ENCODE results near the gene XXYLT1.
A peak's percentile ranks its signal among the peaks of the same experiment; 100 is the strongest.
"Not testable (repeated sequence)": the region's sequence is repeated elsewhere in the genome, so short reads cannot be mapped to it uniquely, and the experiment has no call there.

XXYLT1 gene

DNA sequence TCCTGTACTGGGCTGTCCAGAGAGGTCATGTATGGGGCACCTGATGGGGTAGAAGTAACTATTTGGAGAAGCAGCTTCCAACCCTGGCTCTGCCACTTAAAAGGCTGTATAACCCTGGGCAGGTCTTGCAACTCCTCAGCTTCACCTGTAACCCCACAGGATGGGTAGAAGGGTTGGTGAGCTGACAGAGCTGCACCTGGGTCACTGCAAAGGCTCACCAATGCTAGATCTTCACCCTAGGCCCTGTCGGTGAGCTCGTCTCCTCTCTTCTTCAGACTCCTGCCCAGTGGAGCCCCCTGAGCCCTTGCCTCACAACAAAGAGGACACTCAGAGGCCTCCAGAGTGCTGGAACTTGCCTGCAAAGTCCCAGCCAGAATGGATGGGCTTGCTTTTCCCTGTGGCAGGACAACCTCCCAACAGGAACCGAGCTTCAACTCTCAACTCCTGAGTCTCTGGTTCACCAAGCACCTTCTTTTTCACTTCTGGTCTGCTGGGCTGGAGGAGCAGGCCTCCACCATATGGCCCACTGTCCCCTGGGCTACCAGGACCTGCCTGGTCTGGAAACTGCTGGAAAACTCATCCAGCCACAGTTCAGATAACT is 45.9 kb downstream of the XXYLT1 start:
- peak; percentile 41 for DNase-seq

DNA sequence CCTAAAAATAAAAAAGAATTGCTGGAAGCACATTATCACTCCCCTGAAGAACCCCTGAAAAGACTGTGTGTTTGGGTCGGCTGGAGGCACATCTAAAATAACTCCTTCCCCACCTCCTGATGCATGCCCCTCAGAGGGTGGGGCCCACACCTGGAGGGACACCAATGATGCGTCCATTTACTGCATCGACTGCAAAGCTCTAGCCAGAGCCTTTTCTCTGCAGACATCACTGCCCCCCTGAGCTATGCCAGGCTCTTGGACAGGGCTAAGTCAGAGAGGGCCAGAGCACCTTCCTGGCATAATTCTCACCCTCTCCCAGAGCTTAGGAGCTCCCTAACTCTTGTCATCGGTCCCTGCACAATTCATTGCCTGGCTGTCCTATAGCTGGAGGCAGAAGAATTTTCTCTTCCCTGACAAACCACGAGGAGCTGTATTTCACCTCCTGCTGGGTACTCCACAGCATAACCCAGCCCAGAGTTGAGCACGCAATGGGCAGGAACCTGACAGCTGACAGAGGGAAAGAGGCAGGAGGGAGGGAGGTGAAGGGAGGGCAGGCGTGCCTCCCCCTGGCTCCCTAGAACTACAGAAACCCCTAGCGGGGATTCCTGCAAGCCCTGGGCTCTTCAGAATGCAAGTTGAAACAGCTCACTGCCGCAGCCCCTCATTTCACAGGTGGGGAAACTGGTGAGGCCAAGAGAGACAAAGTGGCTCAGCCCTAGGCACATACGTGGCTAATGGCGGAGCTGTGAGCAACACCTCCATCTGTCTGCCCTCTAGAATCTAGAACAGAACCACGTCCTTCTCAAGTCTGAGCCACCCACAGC is 46.6 kb downstream of the XXYLT1 start:
- DNase-seq, result peak; percentile 55

DNA sequence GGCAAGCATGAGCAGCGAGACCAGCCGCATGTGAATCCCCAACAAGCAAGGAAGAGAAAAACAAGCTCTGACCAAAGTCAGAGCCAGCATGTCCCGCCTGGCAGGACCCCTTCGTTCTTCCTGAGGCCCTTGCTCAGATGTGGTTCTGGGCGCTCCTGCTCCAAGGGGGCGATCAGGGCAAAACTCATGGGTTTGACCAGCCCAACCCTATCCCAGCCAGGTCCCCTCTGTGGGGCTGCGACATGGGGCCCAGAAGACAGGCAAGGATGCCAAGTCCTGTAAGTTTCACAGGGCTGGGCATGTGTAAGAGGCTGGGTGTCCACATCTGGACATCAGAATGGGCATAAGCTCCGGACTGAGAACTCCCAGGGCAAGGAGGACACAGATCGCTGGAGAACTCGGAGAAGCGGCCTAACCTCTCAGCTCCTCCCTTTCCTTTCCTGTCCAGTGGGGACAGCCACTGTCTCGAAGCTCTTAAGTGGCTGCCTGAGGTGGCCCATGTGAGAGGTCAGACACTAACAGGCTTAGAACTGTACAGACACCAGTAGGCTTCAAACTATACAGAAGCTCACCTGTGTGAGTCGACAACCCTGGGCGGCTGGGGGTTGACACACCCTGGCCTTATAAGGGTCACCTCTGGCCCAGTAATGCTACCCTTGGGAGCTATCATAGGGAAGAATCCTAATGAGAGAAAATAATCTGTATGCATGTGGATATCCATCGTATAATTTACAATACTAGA is 48.9 kb downstream of the XXYLT1 start:
- DNase-seq, result peak; percentile 62

DNA sequence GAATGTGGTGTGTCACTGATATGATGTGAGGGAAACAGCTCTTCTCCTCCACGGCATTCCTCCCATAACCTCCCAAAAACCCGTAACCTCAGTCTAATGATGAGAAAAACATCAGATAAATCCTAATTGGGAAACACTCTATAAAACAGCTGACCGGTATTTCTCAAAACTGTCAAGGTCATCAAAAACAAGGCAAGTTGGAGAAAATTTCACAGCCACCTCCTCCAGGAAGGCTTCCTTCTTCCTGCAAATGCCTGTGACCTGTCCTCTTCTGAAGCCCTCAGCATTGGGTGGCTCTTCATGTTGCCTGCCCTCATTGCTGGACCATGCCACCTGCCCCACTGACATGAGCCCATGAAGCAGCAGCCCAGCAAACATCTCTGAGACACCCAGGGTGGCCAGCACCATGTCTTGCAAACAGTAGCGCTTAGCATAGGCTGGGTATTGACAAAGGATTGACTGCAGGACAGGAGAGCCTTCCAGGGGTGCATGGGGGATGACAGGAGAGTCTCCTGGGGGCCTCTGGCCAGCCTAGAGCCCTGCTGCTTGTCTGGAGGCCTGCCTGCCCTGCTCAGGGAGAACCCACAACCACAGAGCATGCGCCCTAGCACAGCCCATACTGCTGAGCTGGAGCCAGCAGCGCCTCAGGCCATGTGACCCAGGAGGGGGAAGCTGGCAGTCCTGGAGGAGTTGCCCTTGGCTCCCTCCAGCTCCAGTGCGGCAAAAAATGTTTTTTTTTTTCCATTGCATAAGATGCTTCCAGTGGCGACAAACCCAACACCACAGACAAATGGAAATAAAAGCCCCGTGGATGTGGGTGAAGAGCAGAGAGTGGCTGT is 49.7 kb downstream of the XXYLT1 start:
- DNase-seq, result peak; percentile 22

DNA sequence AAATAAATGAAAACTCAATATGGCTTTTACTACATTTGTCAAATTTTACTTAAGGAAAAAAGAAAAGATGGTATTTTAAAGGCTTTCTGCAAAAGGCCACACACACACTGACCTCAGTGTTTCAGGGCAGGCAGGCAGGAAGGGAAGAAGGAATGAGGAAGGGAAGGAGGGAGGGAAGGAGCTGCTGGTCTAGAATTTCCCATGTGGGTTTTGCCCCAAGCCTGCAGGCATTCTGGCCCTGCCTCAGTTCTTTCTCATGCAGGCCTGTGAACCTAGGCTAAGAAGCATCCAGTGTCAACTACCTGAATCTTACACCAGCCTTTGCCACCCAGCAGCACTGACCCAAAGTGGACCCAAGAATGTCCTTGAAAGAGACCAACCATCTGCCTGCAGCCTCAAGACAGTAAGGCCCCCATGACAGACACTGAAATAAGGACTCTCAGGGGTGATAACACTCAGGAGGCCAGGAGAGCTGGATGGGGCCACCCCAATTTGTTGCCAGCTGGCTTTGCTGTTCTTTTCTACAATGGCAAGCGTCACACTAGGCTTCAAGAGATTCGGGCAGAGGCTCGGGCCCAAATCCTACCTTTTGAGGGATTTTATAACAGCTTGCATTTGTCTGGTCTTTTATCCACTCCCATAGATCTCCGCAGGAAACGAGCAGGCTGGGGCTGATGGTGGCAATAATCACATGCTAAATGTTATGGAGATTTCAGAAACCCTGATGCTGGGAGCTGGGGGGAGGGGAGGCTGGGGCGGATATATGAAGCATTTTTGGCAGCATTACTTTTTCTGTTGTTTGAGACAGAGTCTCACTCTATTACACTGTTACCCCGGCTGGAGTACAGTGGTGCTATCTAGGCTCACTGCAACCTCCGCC is 51.4 kb downstream of the XXYLT1 start:
- peak; percentile 44 for DNase-seq

DNA sequence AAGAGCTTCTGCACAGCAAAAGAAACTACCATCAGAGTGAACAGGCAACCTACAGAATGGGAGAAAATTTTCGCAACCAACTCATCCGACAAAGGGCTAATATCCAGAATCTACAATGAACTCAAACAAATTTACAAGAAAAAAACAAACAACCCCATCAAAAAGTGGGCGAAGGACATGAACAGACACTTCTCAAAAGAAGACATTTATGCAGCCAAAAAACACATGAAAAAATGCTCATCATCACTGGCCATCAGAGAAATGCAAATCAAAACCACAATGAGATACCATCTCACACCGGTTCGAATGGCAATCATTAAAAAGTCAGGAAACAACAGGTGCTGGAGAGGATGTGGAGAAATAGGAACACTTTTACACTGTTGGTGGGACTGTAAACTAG is 52.6 kb downstream of the XXYLT1 start:
- not testable (repeated sequence) for DNase-seq

DNA sequence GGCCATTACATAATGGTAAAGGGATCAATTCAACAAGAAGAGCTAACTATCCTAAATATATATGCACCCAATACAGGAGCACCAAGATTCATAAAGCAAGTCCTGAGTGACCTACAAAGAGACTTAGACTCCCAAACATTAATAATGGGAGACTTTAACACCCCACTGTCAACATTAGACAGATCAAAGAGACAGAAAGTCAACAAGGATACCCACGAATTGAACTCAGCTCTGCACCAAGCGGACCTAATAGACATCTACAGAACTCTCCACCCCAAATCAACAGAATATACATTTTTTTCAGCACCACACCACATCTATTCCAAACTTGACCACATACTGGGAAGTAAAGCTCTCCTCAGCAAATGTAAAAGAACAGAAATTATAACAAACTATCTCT is 55.4 kb downstream of the XXYLT1 start:
- DNase-seq, result not testable (repeated sequence)

DNA sequence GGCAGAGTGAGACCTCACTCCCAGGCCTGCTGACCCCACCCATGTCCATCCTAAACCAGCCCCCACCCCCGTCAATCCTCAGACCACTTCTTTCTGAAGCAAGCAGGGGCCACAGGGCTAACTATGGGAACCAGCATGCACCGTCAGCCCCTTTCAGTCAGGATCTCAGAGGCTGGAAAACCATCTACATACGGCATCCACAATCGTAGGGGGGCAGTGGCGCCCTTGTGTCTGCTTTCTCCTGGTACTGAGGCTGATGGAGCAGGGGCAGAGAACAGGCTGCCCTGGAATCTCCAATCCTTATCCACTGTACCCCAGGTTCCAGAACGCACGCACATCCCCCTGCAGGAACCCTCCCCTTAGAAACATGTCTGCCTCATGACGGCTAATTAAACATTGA is 56.6 kb downstream of the XXYLT1 start:
- DNase-seq, result peak; percentile 19

DNA sequence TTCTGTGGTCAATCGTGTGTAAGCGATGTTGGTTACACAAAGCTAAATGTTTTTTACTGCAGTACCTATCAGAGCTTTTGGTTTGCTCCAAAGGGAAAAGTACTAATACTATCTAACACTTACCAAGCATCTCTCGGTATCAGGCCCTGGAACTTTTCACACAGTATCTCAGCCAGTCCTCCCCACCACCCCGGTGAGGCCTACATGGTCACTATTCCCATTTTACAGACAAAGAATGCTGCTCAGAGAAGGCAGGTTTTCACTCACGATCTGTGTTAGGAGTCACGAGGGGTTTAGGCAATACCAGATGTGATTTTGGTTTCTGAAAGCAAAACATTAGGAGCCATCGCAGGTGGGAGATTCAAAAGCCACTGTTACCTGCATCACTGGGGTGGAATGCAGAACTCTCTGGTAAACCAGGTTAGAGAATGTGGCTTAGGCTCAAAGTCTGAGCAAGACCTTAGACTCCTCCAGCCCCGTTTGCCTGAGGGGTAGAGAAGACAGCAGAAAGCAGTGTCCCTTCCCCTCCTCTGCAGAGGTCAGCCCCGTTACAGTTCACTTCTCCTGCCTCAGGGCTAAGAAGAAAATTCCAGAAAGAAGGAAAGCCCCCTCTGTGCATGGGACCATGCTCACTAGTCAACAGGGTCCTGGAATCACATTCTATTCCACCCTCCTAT is 57.2 kb downstream of the XXYLT1 start:
- DNase-seq, result peak; percentile 17

DNA sequence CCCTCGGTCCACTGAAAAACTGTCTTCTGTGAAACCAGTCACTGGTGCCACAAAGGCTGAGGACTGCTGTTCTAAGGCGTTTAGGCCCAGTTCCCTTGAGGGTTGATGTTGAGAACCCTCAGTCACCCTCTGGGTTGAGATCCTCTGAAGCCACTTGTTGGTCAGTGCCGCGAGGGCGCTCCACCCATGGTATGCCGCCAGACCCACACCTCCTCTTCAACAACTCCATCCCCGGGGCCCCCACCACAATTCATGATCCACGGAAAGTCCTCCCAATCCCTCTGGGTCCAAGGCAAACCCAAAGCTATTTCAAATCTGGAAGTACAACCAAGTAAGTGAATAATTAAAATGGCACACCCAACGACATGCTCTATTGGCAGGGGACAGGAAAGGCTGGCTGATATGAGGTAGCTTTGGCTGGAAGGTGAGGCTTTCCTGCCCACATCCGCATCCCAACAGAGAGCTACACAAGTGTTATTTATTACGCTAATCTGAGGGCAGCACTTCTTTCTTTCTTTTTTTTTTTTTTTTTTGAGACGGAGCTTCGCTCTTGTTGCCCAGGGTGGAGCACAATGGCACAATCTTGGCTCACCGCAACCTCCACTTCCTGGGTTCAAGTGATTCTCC is 58.1 kb downstream of the XXYLT1 start:
- peak; percentile 53 for DNase-seq

DNA sequence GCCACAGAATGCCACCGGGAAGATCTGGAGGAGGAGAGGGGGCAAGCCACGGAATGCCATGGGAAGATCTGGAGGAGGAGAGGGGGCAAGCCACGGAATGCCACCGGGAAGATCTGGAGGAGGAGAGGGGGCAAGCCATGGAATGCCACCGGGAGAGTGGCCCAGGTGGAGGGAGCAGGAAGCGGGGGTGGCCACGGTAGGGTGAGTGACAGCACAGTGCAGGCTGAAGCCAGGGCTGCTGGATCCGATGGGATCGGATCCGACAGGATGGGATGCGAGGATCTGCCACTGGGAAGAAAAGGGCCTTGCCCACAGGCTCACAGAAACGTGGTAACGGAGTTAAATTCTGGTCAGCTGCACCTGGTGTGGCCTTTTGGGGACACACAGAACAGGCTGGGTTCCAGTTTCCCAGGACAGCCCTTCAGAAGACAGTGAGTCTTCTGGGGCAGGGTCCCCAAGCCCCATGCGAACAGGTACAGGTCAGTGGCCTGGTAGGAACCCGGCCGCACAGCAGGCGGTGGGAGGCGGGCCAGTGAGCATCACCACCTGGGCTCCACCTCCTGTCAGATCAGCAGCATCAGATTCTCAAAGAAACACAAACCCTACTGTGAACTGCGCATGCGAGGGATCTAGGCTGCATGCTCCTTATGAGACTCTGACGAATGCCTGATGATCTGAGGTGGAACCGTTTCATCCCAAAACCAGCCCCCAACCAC is 58.8 kb downstream of the XXYLT1 start:
- peak; percentile 53 for DNase-seq

DNA sequence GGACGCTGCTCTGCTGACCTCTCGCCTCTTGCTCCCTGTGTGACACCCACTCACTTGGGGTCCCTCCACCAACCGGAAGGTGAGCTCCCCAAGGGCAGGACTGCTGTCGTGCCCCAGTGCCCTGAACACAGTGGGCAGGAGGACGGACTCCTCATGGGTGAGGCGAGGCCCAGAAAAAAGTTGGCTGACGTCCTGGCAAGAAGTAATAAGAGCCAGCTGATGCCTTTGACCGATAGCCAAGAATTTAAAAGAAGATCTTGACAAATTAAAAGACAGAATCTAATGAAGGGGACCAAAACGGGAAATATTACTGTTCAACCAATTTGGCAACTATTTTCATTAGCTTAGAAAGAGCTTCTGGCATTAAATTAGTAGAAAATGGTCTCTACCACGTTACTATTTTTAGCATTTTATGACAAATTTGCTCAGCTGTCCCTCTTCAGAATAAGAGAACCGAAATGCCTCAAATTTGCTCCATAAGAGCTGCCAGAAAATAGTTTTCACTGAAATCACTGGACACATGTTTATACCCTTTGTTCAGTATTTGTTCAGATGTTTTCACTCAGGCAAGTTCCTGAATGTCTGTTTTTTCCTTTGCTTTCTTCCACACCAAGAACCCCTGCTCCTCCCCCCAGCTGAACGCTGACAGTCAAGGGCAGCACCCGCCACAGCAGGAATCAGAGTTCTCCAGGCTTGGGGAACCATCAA is 60.5 kb downstream of the XXYLT1 start:
- DNase-seq, result peak; percentile 54

DNA sequence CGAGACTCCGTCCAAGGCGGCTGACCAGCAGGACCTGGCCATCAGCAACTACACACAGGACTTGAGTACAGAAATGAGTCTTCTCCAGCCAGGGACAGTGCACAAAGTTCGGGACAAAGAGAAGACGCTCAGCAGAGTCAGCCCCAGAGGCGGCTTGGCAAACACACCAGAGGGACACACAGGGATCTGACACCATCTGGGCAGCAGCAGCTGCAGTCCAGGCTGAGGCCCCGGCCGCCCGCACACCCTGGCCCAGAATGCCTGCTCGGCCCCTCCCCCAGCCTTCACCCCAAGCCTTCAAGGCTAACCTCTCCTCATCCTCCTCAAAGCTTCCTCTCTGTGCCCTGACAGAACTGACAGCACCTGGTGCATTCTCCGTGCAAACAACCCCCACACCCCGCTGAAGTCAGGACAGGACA is 61.1 kb downstream of the XXYLT1 start:
- DNase-seq, result no peak

DNA sequence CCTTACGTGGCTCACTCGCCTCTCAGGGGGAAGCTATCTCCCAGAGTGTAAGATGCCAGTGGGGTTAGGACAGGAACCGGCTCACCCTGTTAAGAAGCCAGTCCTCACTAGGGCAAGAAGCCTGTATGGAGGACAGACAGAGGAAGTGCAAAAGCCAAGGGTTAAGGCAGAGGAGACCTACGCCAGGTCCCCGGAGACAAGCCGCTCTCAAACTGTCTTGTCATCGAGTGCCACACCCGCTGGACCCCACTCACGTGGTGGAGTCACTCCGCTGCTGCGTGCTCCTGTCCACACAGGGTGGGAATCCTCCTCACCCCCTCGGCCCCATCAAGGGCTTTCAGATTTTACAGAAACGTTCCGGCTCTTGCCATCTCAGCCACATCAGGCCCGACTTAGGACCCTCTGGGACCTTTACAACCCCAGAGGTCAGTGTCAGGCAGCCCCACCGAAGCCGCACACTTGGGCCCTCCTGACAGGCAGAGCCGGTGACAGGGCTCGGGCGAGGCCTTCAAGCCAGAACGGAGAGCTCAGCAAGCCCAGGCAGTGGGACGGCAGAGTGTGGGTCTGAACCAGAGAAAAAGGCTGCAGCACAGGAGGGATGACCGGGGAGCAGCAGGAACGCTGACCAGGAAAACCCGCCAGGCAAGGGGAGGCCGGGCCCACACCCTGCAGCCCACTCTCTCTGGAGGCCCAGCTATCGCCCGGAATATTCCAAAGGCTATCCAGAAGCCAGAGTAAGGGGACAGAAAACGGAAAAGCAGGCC is 61.7 kb downstream of the XXYLT1 start:
- peak; percentile 48 for DNase-seq

DNA sequence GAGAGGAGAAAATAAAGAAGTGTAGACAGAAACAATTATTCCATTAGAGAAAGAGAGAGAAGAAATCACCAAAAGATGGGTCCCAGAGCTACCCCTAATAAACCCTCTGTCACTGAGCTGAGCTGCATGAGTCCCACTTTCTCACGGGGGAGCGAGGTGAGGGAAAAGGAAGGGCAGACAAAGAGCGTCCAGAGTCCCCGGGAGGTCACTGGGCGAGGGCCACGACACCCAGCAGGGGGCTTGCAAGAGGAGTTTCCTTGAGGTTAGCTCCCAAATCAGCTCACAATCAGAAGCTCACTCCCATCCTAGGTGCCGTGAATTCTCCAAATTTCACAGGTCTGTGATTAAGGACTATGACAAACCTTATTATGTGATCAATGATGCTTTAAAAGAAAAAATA is 62.3 kb downstream of the XXYLT1 start:
- peak; percentile 30 for DNase-seq

DNA sequence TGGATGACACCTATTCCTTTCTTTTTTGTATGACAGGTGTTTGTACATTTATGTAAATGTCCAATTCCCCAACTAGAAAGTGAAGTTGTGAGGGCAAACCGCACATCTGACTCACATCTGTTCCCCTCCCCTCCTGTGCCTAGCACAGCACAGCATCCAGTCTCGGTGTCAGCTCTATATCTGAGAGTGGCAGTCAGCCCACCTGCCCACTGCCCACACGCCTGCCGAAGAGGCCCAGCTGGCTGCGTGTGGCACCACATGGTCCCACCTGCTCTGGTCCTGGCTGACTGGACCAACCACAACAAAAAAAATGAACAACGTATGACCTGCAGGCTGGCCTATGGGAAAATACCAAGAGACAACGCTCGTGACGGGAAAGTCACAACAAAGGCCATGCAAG is 62.8 kb downstream of the XXYLT1 start:
- peak; percentile 70 for DNase-seq

DNA sequence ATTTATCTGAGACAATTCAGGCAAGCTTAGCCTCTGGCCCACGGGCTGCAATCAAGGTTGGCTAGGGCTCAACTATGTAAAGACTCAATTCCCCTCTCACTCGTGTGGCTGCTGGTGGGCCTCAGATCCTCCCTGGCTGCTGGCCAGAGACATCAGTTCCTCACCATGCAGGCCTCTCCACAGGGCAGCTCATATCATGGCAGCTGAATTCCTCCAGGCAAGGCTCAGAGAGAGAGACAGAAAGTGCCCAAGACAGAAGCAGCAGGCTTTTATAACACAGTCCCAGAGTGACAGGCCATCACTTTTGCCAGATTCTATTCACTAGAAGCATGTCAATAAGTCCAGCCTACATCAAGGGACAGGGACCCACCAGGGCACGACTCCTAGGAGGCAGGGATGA is 63.2 kb downstream of the XXYLT1 start:
- peak; percentile 36 for DNase-seq

DNA sequence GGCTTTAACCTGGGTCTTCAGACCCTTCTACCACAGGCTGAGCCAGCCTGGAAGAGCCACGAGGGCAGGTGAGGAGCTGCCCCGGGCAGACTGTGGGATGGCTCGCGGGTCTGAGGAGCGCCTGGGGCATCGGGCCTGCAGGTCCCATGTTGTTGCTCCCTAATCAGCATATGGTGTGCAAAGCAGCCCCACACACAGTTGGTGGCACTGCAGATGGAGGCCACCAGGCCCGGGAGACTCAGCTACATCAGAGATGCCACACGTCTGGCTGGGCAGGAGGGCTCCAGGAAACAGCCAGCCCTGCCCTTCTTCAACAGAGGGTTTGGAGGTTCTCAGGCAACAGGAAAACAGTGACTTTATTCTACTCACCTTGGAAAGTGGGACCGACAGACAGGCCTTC is 63.9 kb downstream of the XXYLT1 start:
- DNase-seq, result peak; percentile 50
